Measurements from ENCODE around the gene RPS6KA5. TPM values are rescaled to one million over a fixed set of nuclear protein-coding genes. Genes with fewer than 3 reads are reported as not detected.

The RPS6KA5 gene
- total and polyA plus RNA-seq, 9 of the 15 experiments (the other 6 are each of a cell fraction or from before 2014, with no cell fraction given), result 0.88 to 7.7 (median 4.7) TPM

- H3K27me3 ChIP-seq (ENCODE audit: control insufficient read depth in 2 of 2, insufficient read depth in 2 of 2, low read length in 2 of 2), result no peaks in the 10 kb centered on the region
- H4K20me1 ChIP-seq (replicated peaks; ENCODE audit: control insufficient read depth, insufficient read depth, low read length), result no peaks in the 10 kb centered on the region; the same call in 1 of the 2 replicates
- no peak for ATAC-seq
- in situ Hi-C loops (cut with MboI) (no loop called here), intact Hi-C loops (cut with micrococcal nuclease) (no loop called here)
- H3K4me2 ChIP-seq (ENCODE audit: insufficient read depth, low read length), result no peak overlapping the region
- H3K9ac ChIP-seq (ENCODE audit: insufficient read depth in 1 of 2, low read depth in 2 of 2, low read length in 2 of 2), result no peak overlapping the region
- H3K4me1 ChIP-seq (replicated peaks in 1 of 2; ENCODE audit: control insufficient read depth in 2 of 2, insufficient read depth in 2 of 2, low read length in 2 of 2), result peaks cover under 1 to 8% of the 10 kb centered on the region in 2 experiments; a peak in 2 of 5 replicates
- DNase-seq (ENCODE audit: extremely low read depth in 1 of 4, low spot score in 3 of 4), result no peak
- 82% methylated on average over 3 of the region's 3 CpGs for WGBS (ENCODE audit: insufficient coverage, low coverage, missing lambda C conversion rate)
- ChIA-PET CTCF (ENCODE audit: low intra/inter-chr PET ratio) (no interaction called here), POLR2A (interaction anchor here (0.8 kb wide), 1 partner anchor 14 kb away, joined by 3 read pairs; no protein-coding TSS in a partner anchor)
- H3K36me3 ChIP-seq (ENCODE audit: control insufficient read depth, insufficient read depth, low read length), result no peaks in the 10 kb centered on the region
- no peaks in the 10 kb centered on the region for H3K9me3 ChIP-seq (replicated peaks; ENCODE audit: control insufficient read depth, insufficient read depth, low read depth, low read length)
- no peak overlapping the region for H3K27ac ChIP-seq (ENCODE audit: extremely low read depth, low read depth, low read length)
- BruUV-seq (replicated peaks), result TSS peak; percentile 10
- H2AFZ ChIP-seq (ENCODE audit: low read depth, low read length), result no peak overlapping the region
- peaks cover 25% of the 10 kb centered on the region for H3K79me2 ChIP-seq (ENCODE audit: control insufficient read depth, insufficient read depth, low read length)
- FAIRE-seq, result no peak
- no peaks in the 10 kb centered on the region for H3K9me1 ChIP-seq (ENCODE audit: control insufficient read depth, insufficient read depth, low read length)
- H3K4me3 ChIP-seq, result no peak overlapping the region
- TF ChIP-seq SRSF1 (IDR thresholded peaks at IDR 0.05; ENCODE audit: low read depth, low read length) (no peak), WHSC1 (IDR thresholded peaks at IDR 0.05; ENCODE audit: low read length) (no peak), SNAPC5 (CRISPR knock-in tag; IDR thresholded peaks at IDR 0.05) (no peak), HNRNPUL1 (IDR thresholded peaks at IDR 0.05; ENCODE audit: low read length) (no peak), NR4A1 (CRISPR knock-in tag; IDR thresholded peaks at IDR 0.05) (no peak), NR4A1 (tag; IDR thresholded peaks at IDR 0.05) (no peak), POLR3A (IDR thresholded peaks at IDR 0.05; ENCODE audit: borderline replicate concordance, extremely low read depth, insufficient read depth, insufficient read length) (no peak), IRF2 (CRISPR knock-in tag; IDR thresholded peaks at IDR 0.05) (no peak), HSF4 (CRISPR knock-in tag; IDR thresholded peaks at IDR 0.05; ENCODE audit: borderline replicate concordance) (no peak), GTF3C2 (IDR thresholded peaks at IDR 0.05; ENCODE audit: borderline replicate concordance, extremely low read depth, insufficient read length) (no peak), RHOXF2B (CRISPR knock-in tag; conservative IDR thresholded peaks at IDR 0.05) (no peak), GTF2B (IDR thresholded peaks at IDR 0.05; ENCODE audit: extremely low read depth, insufficient read length) (no peak), ZBTB8A (IDR thresholded peaks at IDR 0.05; ENCODE audit: partially characterized antibody) (no peak), ARID2 (IDR thresholded peaks at IDR 0.05) (no peak), CBX3 (IDR thresholded peaks at IDR 0.05; ENCODE audit: borderline replicate concordance in 1 of 2, low read length in 2 of 2) (no peak), HCFC1 (IDR thresholded peaks at IDR 0.05; ENCODE audit: low read depth, low read length) (no peak), TEAD1 (CRISPR knock-in tag; IDR thresholded peaks at IDR 0.05) (no peak), HOXB6 (CRISPR knock-in tag; IDR thresholded peaks at IDR 0.05; ENCODE audit: borderline replicate concordance) (no peak), RAD51 (IDR thresholded peaks at IDR 0.05; ENCODE audit: borderline replicate concordance, low read depth) (no peak)
Measured at GRCh38 chr14:91056361-91056760, 4.1 kb downstream of the RPS6KA5 start.
